UCSD-AML1 (cell line): Measurements from ENCODE around the gene METRNL.
"Not testable (repeated sequence)": the region's sequence is repeated elsewhere in the genome, so short reads cannot be mapped to it uniquely, and the experiment has no call there.

Experiments used
- DNase-seq: peaks from one replicate; lab custom pipeline; 2025; ENCODE audit not compliant: unreplicated experiment; lab: John Stamatoyannopoulos, UW

Gene METRNL

GRCh38 chr17:83079352-83079747 lies at the start of gene METRNL:
METRNL (plus strand) TSS chr17:83079609; CDS start chr17:83079816, 207 bp downstream.
- DNase-seq = peak; percentile 57

- no peak for DNase-seq
Measured at GRCh38 chr17:83030432-83030831, 49.0 kb upstream of the METRNL start.

GRCh38 chr17:83031321-83031945 lies 48.0 kb upstream of the METRNL start:
- no peak for DNase-seq

GRCh38 chr17:83031946-83032451 lies 47.4 kb upstream of the METRNL start:
- not testable (repeated sequence) for DNase-seq

GRCh38 chr17:83032781-83033180 lies 46.6 kb upstream of the METRNL start:
- no peak for DNase-seq

- DNase-seq = no peak
Measured at GRCh38 chr17:83034525-83034924, 44.9 kb upstream of the METRNL start.

GRCh38 chr17:83035722-83036121 lies 43.7 kb upstream of the METRNL start:
- no peak for DNase-seq

GRCh38 chr17:83036193-83036592 lies 43.2 kb upstream of the METRNL start:
- DNase-seq = no peak

- DNase-seq = no peak
Measured at GRCh38 chr17:83036666-83037065, 42.7 kb upstream of the METRNL start.

- DNase-seq = no peak
Measured at GRCh38 chr17:83037084-83037873, 42.1 kb upstream of the METRNL start.

- no peak for DNase-seq
Measured at GRCh38 chr17:83037874-83038165, 41.6 kb upstream of the METRNL start.

- not testable (repeated sequence) for DNase-seq
Measured at GRCh38 chr17:83038983-83039382, 40.4 kb upstream of the METRNL start.

- no peak for DNase-seq
Measured at GRCh38 chr17:83041305-83041704, 38.1 kb upstream of the METRNL start.

GRCh38 chr17:83042522-83043158 lies 36.8 kb upstream of the METRNL start:
- no peak for DNase-seq

GRCh38 chr17:83044479-83044878 lies 34.9 kb upstream of the METRNL start:
- DNase-seq = not testable (repeated sequence)

- no peak for DNase-seq
Measured at GRCh38 chr17:83046448-83047181, 32.8 kb upstream of the METRNL start.

- no peak for DNase-seq
Measured at GRCh38 chr17:83047182-83047478, 32.3 kb upstream of the METRNL start.

- DNase-seq = not testable (repeated sequence)
Measured at GRCh38 chr17:83047818-83048475, 31.5 kb upstream of the METRNL start.

- DNase-seq = no peak
Measured at GRCh38 chr17:83050651-83051395, 28.6 kb upstream of the METRNL start.
